HCT116 (cell line): Measurements from ENCODE around the gene CASTOR1. TPM values are rescaled to one million over a fixed set of nuclear protein-coding genes. Genes with fewer than 3 reads are reported as not detected.

Source experiments
- ATAC-seq: fragments of 200-7000 bp; cut with Tn5 transposase; 2 replicates; pipeline ENCODE4 v1.9.1; 2020; ENCODE audit warnings: mild to moderate bottlenecking, moderate library complexity
- BruUV-seq: library from RNA; stranded (reverse); fragments of 400-500 nt; replicated peaks from 2 replicates; lab custom pipeline; 2021; lab: Mats Ljungman, UMichigan
- CTCF ChIA-PET: fragments of 300-600 bp; sonication (Branson Sonifier 250); formaldehyde crosslinking; loops from one replicate; lab custom pipeline; 2021; ENCODE audit warnings: antibody characterized with exemption; lab: Charles Lee
- POLR2A ChIA-PET: fragments of 300-600, 350-600 bp; sonication (Branson Sonifier 250); formaldehyde crosslinking; loops from one replicate; lab custom pipeline; 2021; ENCODE audit warnings: antibody characterized with exemption; lab: Charles Lee
- RAD21 ChIA-PET, 2 experiments: fragments of 300-600 bp; sonication (Branson Sonifier 250); formaldehyde crosslinking; loops; one replicate each; lab custom pipeline; 2023; ENCODE audit warnings: low total read pairs in 2 of 2; ENCODE audit not compliant: uncharacterized antibody in 2 of 2, unreplicated experiment in 2 of 2, low non-redundant PET in 1 of 2; lab: Charles Lee
- DNase-seq: peaks from one replicate; pipeline ENCODE4 v3.0.0-alpha.2; 2010; ENCODE audit warnings: low read depth, low spot score
- H2AFZ ChIP-seq: fragments of 200-600 bp; shearing (Covaris generic), sonication (generic); 2 replicates; pipeline ENCODE4 v1.6.1; 2017; ENCODE audit warnings: low read depth, mixed run types, mixed read lengths, antibody characterized with exemption, low read length; ENCODE audit not compliant: poor library complexity, severe bottlenecking
- H3K27ac ChIP-seq: 2 replicates; pipeline ENCODE4 v1.5.1; 2012; ENCODE audit warnings: low read depth, low read length
- H3K27me3 ChIP-seq: fragments of 200-600 bp; sonication (generic); 2 replicates; pipeline ENCODE4 v1.6.1; 2016; ENCODE audit warnings: mixed run types, low read length, mixed read lengths; ENCODE audit not compliant: insufficient read depth
- H3K36me3 ChIP-seq, 2 experiments: fragments of 200-500 bp in 1 of 2; fragments of 200-600 bp in 1 of 2; sonication (Bioruptor generic) in 1 of 2; sonication (generic) in 1 of 2; 2 replicates each; pipeline versions ENCODE4 v1.5.1 to v1.6.1; 2014 to 2016; ENCODE audit warnings: low read length in 2 of 2, inconsistent platforms in 1 of 2, mixed read lengths in 1 of 2, mixed run types in 1 of 2; ENCODE audit not compliant: insufficient read depth in 2 of 2, control insufficient read depth in 1 of 2
- H3K4me1 ChIP-seq, 2 experiments: fragments of 200-600 bp in 1 of 2; sonication (generic) in 1 of 2; 2 replicates each; pipeline versions ENCODE4 v1.5.1 to v1.6.1; 2012 to 2017; ENCODE audit warnings: low read length in 2 of 2, inconsistent platforms in 1 of 2, mild to moderate bottlenecking in 1 of 2, mixed read lengths in 1 of 2, mixed run types in 1 of 2, moderate library complexity in 1 of 2; ENCODE audit not compliant: insufficient read depth in 2 of 2, control insufficient read depth in 1 of 2
- H3K4me2 ChIP-seq: fragments of 200-600 bp; sonication (generic); 2 replicates; pipeline ENCODE4 v1.6.1; 2017; ENCODE audit warnings: mixed run types, low read length, mixed read lengths
- H3K4me3 ChIP-seq, 2 experiments: fragments of 200-600 bp in 1 of 2; sonication (generic) in 1 of 2; replicated peaks in 1 of 2; 2 replicates each; pipeline ENCODE4 v1.5.1; 2011 to 2016; ENCODE audit warnings: low read length in 2 of 2, control low read depth in 1 of 2, low read depth in 1 of 2, mild to moderate bottlenecking in 1 of 2, mixed read lengths in 1 of 2, mixed run types in 1 of 2
- H3K79me2 ChIP-seq: fragments of 200-600 bp; sonication (generic); 2 replicates; pipeline ENCODE4 v1.6.1; 2017; ENCODE audit warnings: mild to moderate bottlenecking, mixed run types, low read length, moderate library complexity, mixed read lengths; ENCODE audit not compliant: insufficient read depth
- H3K9ac ChIP-seq: fragments of 200-600 bp; sonication (generic); 2 replicates; pipeline ENCODE4 v1.6.1; 2016; ENCODE audit warnings: low read length, mixed read lengths
- H3K9me2 ChIP-seq: fragments of 200-600 bp; sonication (generic), shearing (Covaris generic); 2 replicates; pipeline ENCODE4 v1.6.1; 2017; ENCODE audit warnings: mixed run types, mild to moderate bottlenecking, moderate library complexity; ENCODE audit not compliant: insufficient read depth
- H3K9me3 ChIP-seq, 2 experiments: fragments of 200-500 bp in 1 of 2; fragments of 200-600 bp in 1 of 2; sonication (Bioruptor generic) in 1 of 2; sonication (generic) in 1 of 2; 2 replicates each; pipeline ENCODE4 v1.6.1; 2014 to 2017; ENCODE audit warnings: low read length in 2 of 2, mixed read lengths in 2 of 2, inconsistent platforms in 1 of 2, low read depth in 1 of 2, mild to moderate bottlenecking in 1 of 2, mixed run types in 1 of 2, moderate library complexity in 1 of 2; ENCODE audit not compliant: control insufficient read depth in 1 of 2, insufficient read depth in 1 of 2
- H4K20me1 ChIP-seq: fragments of 200-600 bp; sonication (generic), shearing (Covaris generic); 2 replicates; pipeline ENCODE4 v1.6.1; 2017; ENCODE audit warnings: mixed run types, mild to moderate bottlenecking, moderate library complexity; ENCODE audit not compliant: insufficient read depth
- ELF1 ChIP-seq: IDR thresholded peaks from 2 replicates; pipeline ENCODE4 v1.6.1; 2012; ENCODE audit warnings: low read depth, borderline replicate concordance
- RAD21 ChIP-seq: IDR thresholded peaks from 2 replicates; pipeline ENCODE4 v1.6.1; 2012; ENCODE audit warnings: low read depth, mild to moderate bottlenecking
- SIN3A ChIP-seq: IDR thresholded peaks from 2 replicates; pipeline ENCODE4 v1.6.1; 2012; ENCODE audit warnings: low read depth
- TCF7L2 ChIP-seq: IDR thresholded peaks from 2 replicates; pipeline ENCODE4 v1.7.0; 2011; ENCODE audit warnings: borderline replicate concordance, inconsistent platforms; ENCODE audit not compliant: insufficient read depth, insufficient read length; ENCODE audit errors: extremely low read depth
- intact Hi-C: fragments of 100-400 bp; cut with micrococcal nuclease; formaldehyde crosslinking; loops from 2 replicates; pipeline ENCODE4 v1.10.0; 2022
- total RNA-seq: library from RNA; stranded (reverse); gene quantifications from one replicate; pipeline ENCODE4 v1.2.1, GENCODE V29; 2021; ENCODE audit not compliant: unreplicated experiment
- TF ChIP-seq, protein P1 (sequence below), 3 experiments: fragments of 200-600 bp in 1 of 3; sonication (generic) in 1 of 3; IDR thresholded peaks in 2 of 3; conservative IDR thresholded peaks in 1 of 3; 2 replicates each; pipeline ENCODE4 v1.5.1; 2012 to 2017; ENCODE audit warnings: low read depth in 2 of 3, low read length in 2 of 3, antibody characterized with exemption in 1 of 3, borderline replicate concordance in 1 of 3, control low read depth in 1 of 3, mild to moderate bottlenecking in 1 of 3, mixed read lengths in 1 of 3, mixed run types in 1 of 3, moderate library complexity in 1 of 3; ENCODE audit not compliant: insufficient read depth in 1 of 3
- TF ChIP-seq, protein P2 (sequence below): IDR thresholded peaks from 2 replicates; pipeline ENCODE4 v1.6.1; 2012

CASTOR1 gene
- total RNA-seq, 1 experiment from 2014 or later, result 6.5 TPM

DNA sequence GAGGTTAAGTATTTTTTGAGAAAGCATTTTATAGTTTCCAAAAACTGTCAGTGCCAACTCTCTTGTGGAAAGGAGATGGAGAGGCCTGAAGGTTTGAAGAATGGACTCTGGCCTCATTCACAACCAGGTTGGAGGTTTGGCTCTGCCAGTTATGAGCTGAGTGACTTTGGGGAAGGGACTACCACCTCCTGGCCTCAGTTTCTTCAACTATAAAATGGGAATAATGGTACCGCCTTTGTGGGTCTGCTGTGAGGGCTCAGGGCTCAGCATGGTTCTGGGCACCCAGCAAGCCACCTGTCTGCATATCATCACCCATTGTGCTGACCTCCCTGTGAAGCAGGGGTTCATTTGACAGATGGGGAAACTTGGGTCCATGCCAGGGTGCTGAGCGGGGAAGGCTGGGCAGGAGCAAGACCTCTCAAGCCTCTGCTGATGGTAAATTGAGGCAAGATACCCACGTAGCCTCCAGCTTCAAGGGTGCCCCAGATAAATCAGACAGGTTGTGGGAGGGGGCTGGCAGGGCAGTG, 39.2 kb downstream of the CASTOR1 start (continued):
- TF ChIP-seq, protein P1, sequence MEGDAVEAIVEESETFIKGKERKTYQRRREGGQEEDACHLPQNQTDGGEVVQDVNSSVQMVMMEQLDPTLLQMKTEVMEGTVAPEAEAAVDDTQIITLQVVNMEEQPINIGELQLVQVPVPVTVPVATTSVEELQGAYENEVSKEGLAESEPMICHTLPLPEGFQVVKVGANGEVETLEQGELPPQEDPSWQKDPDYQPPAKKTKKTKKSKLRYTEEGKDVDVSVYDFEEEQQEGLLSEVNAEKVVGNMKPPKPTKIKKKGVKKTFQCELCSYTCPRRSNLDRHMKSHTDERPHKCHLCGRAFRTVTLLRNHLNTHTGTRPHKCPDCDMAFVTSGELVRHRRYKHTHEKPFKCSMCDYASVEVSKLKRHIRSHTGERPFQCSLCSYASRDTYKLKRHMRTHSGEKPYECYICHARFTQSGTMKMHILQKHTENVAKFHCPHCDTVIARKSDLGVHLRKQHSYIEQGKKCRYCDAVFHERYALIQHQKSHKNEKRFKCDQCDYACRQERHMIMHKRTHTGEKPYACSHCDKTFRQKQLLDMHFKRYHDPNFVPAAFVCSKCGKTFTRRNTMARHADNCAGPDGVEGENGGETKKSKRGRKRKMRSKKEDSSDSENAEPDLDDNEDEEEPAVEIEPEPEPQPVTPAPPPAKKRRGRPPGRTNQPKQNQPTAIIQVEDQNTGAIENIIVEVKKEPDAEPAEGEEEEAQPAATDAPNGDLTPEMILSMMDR (IDR thresholded peaks at IDR 0.05 in 2 of 3, conservative IDR thresholded peaks at IDR 0.05 in 1 of 3; ENCODE audit: borderline replicate concordance in 1 of 3, insufficient read depth in 1 of 3, low read depth in 2 of 3, low read length in 2 of 3), result no peak

DNA sequence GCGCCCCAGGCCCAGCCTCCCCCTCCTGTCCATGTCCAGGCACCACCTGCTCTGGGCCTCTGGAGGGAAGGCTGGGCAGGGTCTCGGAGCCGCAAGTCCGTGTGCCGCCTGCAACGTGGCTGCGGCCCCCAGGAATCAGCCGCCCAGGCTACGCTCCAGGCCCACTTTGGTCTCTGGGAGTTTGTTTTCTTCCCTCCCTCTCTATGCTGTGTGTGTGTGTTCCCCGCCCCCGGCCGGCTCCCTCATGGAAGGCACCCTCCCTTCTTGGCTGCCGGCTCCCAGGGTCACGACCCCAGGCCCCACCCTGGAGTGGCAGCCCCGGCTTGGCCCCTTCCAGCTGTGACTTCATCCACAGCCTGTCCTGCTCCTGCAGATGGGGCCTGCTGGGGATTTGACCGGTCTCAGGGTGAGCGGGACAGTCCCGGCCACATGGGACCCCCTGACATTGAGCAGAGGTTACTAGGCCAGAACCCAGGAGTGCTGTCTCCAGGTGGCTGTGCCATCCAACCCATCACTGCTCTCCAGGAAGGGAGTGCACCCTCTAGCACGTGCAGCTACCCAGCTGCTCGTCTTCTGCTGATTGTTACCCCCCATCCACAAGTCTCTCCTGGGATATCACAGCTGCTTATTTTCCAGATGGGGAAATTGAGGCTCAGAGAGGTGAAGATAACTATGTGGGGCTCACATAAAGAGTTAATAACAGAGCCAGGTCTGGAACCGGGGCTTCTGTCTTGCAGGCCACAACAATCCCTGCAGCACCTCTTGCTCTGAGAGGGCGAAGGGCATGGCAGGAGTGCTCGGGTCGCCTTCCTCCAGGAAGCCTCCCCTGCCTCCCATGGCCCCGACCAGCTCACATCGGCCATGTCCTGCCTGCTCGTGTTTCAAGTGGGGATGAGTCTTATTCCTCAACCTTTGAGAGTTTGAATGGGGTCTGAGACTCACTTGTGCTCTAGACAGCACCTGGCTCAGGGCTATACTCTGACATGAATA, 40.0 kb downstream of the CASTOR1 start:
- Histone ChIP-seq H4K20me1 (no peaks in the 10 kb centered on the region), H3K9ac (peak overlapping the region; percentile 84), H2AFZ (no peak overlapping the region), H3K4me1 (peaks cover 74 to 100% of the 10 kb centered on the region in 2 experiments), H3K4me2 (peak overlapping the region; percentile 96), H3K9me3 (no peaks in the 10 kb centered on the region), H3K4me3 (no peak overlapping the region), H3K27me3 (no peaks in the 10 kb centered on the region), H3K79me2 (peaks cover 92% of the 10 kb centered on the region)
- DNase-seq (no peak), ATAC-seq (no peak)
- BruUV-seq, result no TSS peak
- ChIA-PET POLR2A (interaction anchor here (0.9 to 2.6 kb wide), 5 partner anchors 11 to 128 kb away, joined by 3 to 13 read pairs (median 7); no protein-coding TSS in a partner anchor), RAD21 (interaction anchor here in 1 of 2 experiments (1.6 kb wide), 1 partner anchor 141 kb away, joined by 3 read pairs; no protein-coding TSS in a partner anchor), CTCF (no interaction called here)
- intact Hi-C loops, result loop anchor here (5.0 kb wide), 1 partner anchor 52 kb away; no protein-coding TSS in a partner anchor
- TF ChIP-seq ELF1 (no peak), TCF7L2 (no peak), RAD21 (no peak), SIN3A (no peak)
- TF ChIP-seq, protein P2, sequence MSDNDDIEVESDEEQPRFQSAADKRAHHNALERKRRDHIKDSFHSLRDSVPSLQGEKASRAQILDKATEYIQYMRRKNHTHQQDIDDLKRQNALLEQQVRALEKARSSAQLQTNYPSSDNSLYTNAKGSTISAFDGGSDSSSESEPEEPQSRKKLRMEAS, result no peak
- TF ChIP-seq, all 23 proteins: peak for 0
- no peaks in the 10 kb centered on the region for H3K9me2 ChIP-seq
- H3K36me3 ChIP-seq, result peaks cover 0 to 19% of the 10 kb centered on the region in 2 experiments; a peak in 1 of 4 replicates
- peak overlapping the region; percentile 85 for H3K27ac ChIP-seq
